Osteoblast (primary cell): Measurements from ENCODE around the gene NRIP1. TPM values are rescaled to one million over a fixed set of nuclear protein-coding genes. Genes with fewer than 3 reads are reported as not detected.

Source experiments
- DNase-seq: peaks from one replicate; pipeline ENCODE4 v3.0.0; 2011; ENCODE audit warnings: low spot score, mixed read lengths; ENCODE audit not compliant: insufficient read length; ENCODE audit errors: missing footprints
- H2AFZ ChIP-seq: 2 replicates; pipeline ENCODE4 v1.6.0; 2011; ENCODE audit warnings: mild to moderate bottlenecking, low read length
- H3K27ac ChIP-seq: 2 replicates; pipeline ENCODE4 v1.5.1; 2011; ENCODE audit warnings: mild to moderate bottlenecking, low read depth, low read length, moderate library complexity
- H3K27me3 ChIP-seq: 2 replicates; pipeline ENCODE4 v1.6.0; 2012; ENCODE audit warnings: mild to moderate bottlenecking, control low read depth, inconsistent platforms, low read length, moderate library complexity; ENCODE audit not compliant: insufficient read depth
- H3K36me3 ChIP-seq: 2 replicates; pipeline ENCODE4 v1.5.1; 2011; ENCODE audit warnings: mild to moderate bottlenecking, low read length, control low read depth, moderate library complexity; ENCODE audit not compliant: insufficient read depth
- H3K4me1 ChIP-seq: 2 replicates; pipeline ENCODE4 v1.5.1; 2011; ENCODE audit warnings: mild to moderate bottlenecking, low read length, control low read depth, moderate library complexity; ENCODE audit not compliant: insufficient read depth
- H3K4me2 ChIP-seq: 2 replicates; pipeline ENCODE4 v1.6.0; 2011; ENCODE audit warnings: mild to moderate bottlenecking, low read length; ENCODE audit not compliant: insufficient read depth
- H3K4me3 ChIP-seq: fragments of 200-600 bp; sonication (generic); 3 replicates; pipeline ENCODE4 v1.5.1; 2012; ENCODE audit warnings: mild to moderate bottlenecking, low read length, inconsistent platforms; ENCODE audit not compliant: insufficient read depth
- H3K79me2 ChIP-seq: 2 replicates; pipeline ENCODE4 v1.6.0; 2012; ENCODE audit warnings: mild to moderate bottlenecking, low read length, control low read depth, inconsistent platforms; ENCODE audit not compliant: insufficient read depth
- H3K9me3 ChIP-seq: 2 replicates; pipeline ENCODE4 v1.5.1; 2011; ENCODE audit warnings: low read depth, low read length, control low read depth
- H4K20me1 ChIP-seq: 2 replicates; pipeline ENCODE4 v1.6.0; 2012; ENCODE audit warnings: mild to moderate bottlenecking, low read length, control low read depth; ENCODE audit not compliant: insufficient read depth
- total RNA-seq: library from RNA; depleted of rRNA; stranded (reverse); fragments of >200 nt; gene quantifications from 2 replicates; pipeline ENCODE4 v1.2.3, GENCODE V29; 2012
- TF ChIP-seq, protein P1 (sequence below): IDR thresholded peaks from 2 replicates; pipeline ENCODE4 v1.5.1; 2011; ENCODE audit warnings: mild to moderate bottlenecking, low read depth, low read length, moderate library complexity; ENCODE audit errors: extremely low read depth

The NRIP1 gene
- total RNA-seq, 1 donor: 32.6 TPM

DNA sequence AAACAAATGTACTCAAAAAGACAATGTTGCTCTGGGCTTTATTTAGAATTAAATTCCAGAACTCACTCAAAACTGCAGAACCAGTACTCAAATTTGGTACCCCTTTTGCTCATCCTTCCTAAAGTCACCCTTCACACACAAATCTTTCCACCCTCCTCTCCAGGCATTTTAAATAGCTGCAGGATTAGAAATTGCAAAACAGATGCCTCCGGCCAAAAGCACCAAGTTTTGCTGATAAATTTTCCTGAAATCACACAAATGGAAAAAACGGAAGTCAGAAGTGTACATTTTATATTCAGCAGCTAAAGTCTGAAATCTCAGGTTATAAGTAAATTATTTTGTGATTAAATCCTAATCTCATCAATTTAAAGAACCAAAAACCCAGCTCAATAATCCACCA, 147.0 kb downstream of the NRIP1 start:
- TF ChIP-seq, protein P1, sequence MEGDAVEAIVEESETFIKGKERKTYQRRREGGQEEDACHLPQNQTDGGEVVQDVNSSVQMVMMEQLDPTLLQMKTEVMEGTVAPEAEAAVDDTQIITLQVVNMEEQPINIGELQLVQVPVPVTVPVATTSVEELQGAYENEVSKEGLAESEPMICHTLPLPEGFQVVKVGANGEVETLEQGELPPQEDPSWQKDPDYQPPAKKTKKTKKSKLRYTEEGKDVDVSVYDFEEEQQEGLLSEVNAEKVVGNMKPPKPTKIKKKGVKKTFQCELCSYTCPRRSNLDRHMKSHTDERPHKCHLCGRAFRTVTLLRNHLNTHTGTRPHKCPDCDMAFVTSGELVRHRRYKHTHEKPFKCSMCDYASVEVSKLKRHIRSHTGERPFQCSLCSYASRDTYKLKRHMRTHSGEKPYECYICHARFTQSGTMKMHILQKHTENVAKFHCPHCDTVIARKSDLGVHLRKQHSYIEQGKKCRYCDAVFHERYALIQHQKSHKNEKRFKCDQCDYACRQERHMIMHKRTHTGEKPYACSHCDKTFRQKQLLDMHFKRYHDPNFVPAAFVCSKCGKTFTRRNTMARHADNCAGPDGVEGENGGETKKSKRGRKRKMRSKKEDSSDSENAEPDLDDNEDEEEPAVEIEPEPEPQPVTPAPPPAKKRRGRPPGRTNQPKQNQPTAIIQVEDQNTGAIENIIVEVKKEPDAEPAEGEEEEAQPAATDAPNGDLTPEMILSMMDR: no peak

DNA sequence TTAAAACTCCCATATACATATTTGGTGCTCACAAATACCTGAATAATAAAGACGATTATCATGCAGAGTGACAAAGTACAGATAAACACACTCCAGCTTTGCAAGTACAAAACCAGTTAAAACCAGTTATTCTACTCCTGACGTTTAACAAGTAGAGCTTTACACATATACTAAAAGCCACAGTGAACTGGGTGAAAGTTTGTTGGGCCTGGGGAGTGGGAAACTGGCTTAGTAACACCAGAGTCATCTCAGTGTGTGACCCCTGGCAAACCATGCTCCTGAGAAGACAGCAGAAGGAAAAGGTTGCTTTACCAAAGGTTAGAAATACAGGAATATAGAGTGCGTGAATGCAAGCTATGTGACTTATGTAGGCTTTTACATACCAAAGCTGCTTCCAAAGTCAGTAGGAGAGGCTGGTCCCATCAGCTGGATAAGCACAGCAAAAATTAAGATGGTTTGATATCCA, 148.1 kb downstream of the NRIP1 start:
- no peak for DNase-seq
- Histone ChIP-seq H3K4me3 (no peak overlapping the region), H2AFZ (no peak overlapping the region), H3K36me3 (no peaks in the 10 kb centered on the region), H3K79me2 (no peaks in the 10 kb centered on the region), H3K9me3 (no peaks in the 10 kb centered on the region), H3K27me3 (no peaks in the 10 kb centered on the region), H3K27ac (no peak overlapping the region), H3K4me2 (no peak overlapping the region), H4K20me1 (no peaks in the 10 kb centered on the region), H3K4me1 (no peaks in the 10 kb centered on the region)
- TF ChIP-seq, protein P1: no peak

More for the DNA sequence above, 147.0 kb downstream of the NRIP1 start:
- no peak overlapping the region for H3K4me3 ChIP-seq
- no peaks in the 10 kb centered on the region for H3K9me3 ChIP-seq
- H2AFZ ChIP-seq: no peak overlapping the region
- DNase-seq: no peak
- H3K79me2 ChIP-seq: no peaks in the 10 kb centered on the region
- H3K27ac ChIP-seq: no peak overlapping the region
- no peaks in the 10 kb centered on the region for H3K36me3 ChIP-seq
- H3K27me3 ChIP-seq: no peaks in the 10 kb centered on the region
- H3K4me1 ChIP-seq: peaks cover 2% of the 10 kb centered on the region
- no peaks in the 10 kb centered on the region for H4K20me1 ChIP-seq
- H3K4me2 ChIP-seq: no peak overlapping the region

DNA sequence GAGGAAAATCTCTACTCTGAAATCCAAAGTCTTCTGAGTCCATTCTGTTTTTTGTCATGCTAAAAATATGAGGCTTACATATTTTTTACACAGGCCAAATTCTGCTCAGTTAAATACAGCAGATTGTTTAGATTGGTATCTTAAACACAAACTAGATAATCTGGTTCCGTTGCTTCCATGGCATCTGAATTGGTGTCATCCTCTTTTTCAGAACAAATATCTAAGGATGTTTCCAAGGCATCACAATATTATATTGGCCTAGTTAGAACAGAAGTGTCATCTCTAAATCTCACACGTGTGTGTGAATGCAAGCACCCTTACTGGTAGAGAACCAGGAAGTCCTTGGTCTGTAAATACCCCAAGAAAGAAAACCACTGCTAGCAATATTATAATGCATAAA, 151.2 kb downstream of the NRIP1 start:
- Histone ChIP-seq H3K79me2 (no peaks in the 10 kb centered on the region), H3K4me2 (no peak overlapping the region), H3K9me3 (no peaks in the 10 kb centered on the region), H3K36me3 (no peaks in the 10 kb centered on the region), H3K4me1 (no peaks in the 10 kb centered on the region), H3K27ac (no peak overlapping the region), H3K27me3 (no peaks in the 10 kb centered on the region), H4K20me1 (no peaks in the 10 kb centered on the region), H3K4me3 (no peak overlapping the region), H2AFZ (peak overlapping the region; percentile 52)
- TF ChIP-seq, protein P1: no peak
- no peak for DNase-seq

DNA sequence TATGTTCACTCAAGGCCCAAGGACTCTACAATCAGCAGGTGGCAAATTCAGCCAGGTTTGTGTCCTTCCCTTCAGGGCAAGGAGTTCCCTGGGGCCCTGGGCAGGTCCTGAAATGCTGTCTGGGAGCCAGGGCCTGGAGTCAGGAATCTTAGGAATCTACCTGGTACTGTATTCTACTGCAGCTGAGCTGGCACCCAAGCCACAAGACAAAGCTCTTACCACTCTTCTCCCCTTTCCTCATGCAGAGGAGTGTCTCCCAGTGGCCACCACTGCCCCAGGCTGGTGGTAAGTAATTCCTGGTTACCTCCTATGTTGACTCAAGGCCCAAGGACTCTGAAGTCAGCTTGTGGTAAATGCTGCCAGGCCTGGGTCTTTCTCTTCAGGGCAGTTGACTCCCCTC, 153.4 kb downstream of the NRIP1 start:
- Histone ChIP-seq H3K4me3 (no peak overlapping the region), H3K4me2 (no peak overlapping the region), H3K79me2 (no peaks in the 10 kb centered on the region), H3K27ac (no peak overlapping the region), H4K20me1 (no peaks in the 10 kb centered on the region), H3K4me1 (no peaks in the 10 kb centered on the region), H3K27me3 (no peaks in the 10 kb centered on the region), H2AFZ (no peak overlapping the region), H3K9me3 (no peaks in the 10 kb centered on the region), H3K36me3 (no peaks in the 10 kb centered on the region)
- TF ChIP-seq, protein P1: no peak
- no peak for DNase-seq
